Keratinocyte (primary cell): Measurements from ENCODE around the gene ZNF8. TPM values are rescaled to one million over a fixed set of nuclear protein-coding genes. Genes with fewer than 3 reads are reported as not detected.

Experiments
- DNase-seq: peaks from one replicate; pipeline ENCODE4 v3.0.0-alpha.2; 2011; ENCODE audit warnings: low read depth, missing footprints, low spot score
- FAIRE-seq: peaks from 2 replicates; lab custom pipeline; 2011; peaks lifted over from hg19 to GRCh38; lab: Jason Lieb, UNC
- H2AFZ ChIP-seq: 2 replicates; pipeline ENCODE4 v1.6.0; 2012; ENCODE audit warnings: low read length, control low read depth, inconsistent platforms; ENCODE audit not compliant: control insufficient read depth
- H3K27ac ChIP-seq: 2 replicates; pipeline ENCODE4 v1.5.1; 2011; ENCODE audit warnings: low read length; ENCODE audit not compliant: control insufficient read depth, insufficient read depth
- H3K27me3 ChIP-seq: 3 replicates; pipeline ENCODE4 v1.6.0; 2011; ENCODE audit warnings: low read length; ENCODE audit not compliant: control insufficient read depth, insufficient read depth; ENCODE audit errors: extremely low read depth
- H3K36me3 ChIP-seq, 2 experiments: 2 replicates in 1 of 2; 3 replicates in 1 of 2; pipeline ENCODE4 v1.5.1; 2011; ENCODE audit warnings: low read length in 2 of 2, mild to moderate bottlenecking in 1 of 2; ENCODE audit not compliant: control insufficient read depth in 2 of 2, insufficient read depth in 2 of 2; ENCODE audit errors: extremely low read depth in 1 of 2
- H3K4me1 ChIP-seq: 3 replicates; pipeline ENCODE4 v1.5.1; 2011; ENCODE audit warnings: low read length; ENCODE audit not compliant: control insufficient read depth, insufficient read depth; ENCODE audit errors: extremely low read depth
- H3K4me2 ChIP-seq: 3 replicates; pipeline ENCODE4 v1.6.0; 2011; ENCODE audit warnings: low read depth, low read length; ENCODE audit not compliant: control insufficient read depth, insufficient read depth; ENCODE audit errors: extremely low read depth
- H3K4me3 ChIP-seq, 3 experiments: fragments of 200-600 bp in 1 of 3; sonication (generic) in 1 of 3; 2 replicates in 2 of 3; 3 replicates in 1 of 3; pipeline ENCODE4 v1.5.1; 2011 to 2016; ENCODE audit warnings: low read length in 3 of 3, mild to moderate bottlenecking in 3 of 3, control low read depth in 2 of 3, inconsistent platforms in 1 of 3, low read depth in 1 of 3, mixed read lengths in 1 of 3, mixed run types in 1 of 3, moderate library complexity in 1 of 3; ENCODE audit not compliant: control insufficient read depth in 2 of 3, insufficient read depth in 2 of 3; ENCODE audit errors: extremely low read depth in 1 of 3
- H3K79me2 ChIP-seq: 2 replicates; pipeline ENCODE4 v1.6.0; 2012; ENCODE audit warnings: low read length; ENCODE audit not compliant: control insufficient read depth, insufficient read depth
- H3K9ac ChIP-seq: 3 replicates; pipeline ENCODE4 v1.6.0; 2011; ENCODE audit warnings: low read length; ENCODE audit not compliant: control insufficient read depth, insufficient read depth; ENCODE audit errors: extremely low read depth
- H3K9me1 ChIP-seq: 3 replicates; pipeline ENCODE4 v1.6.0; 2011; ENCODE audit warnings: low read length; ENCODE audit not compliant: control insufficient read depth, insufficient read depth; ENCODE audit errors: extremely low read depth
- H3K9me3 ChIP-seq: 2 replicates; pipeline ENCODE4 v1.5.1; 2012; ENCODE audit warnings: low read depth, low read length; ENCODE audit not compliant: control insufficient read depth
- H4K20me1 ChIP-seq: 3 replicates; pipeline ENCODE4 v1.6.0; 2011; ENCODE audit warnings: low read length; ENCODE audit not compliant: control insufficient read depth, insufficient read depth; ENCODE audit errors: extremely low read depth
- CTCF ChIP-seq, 3 experiments: IDR thresholded peaks in 1 of 3; conservative IDR thresholded peaks in 1 of 3; optimal IDR thresholded peaks in 1 of 3; 2 replicates in 2 of 3; 3 replicates in 1 of 3; pipeline versions ENCODE3 to v1.5.1; 2011; ENCODE audit warnings: low read length in 3 of 3, mild to moderate bottlenecking in 3 of 3, moderate library complexity in 2 of 3, control low read depth in 1 of 3, inconsistent platforms in 1 of 3; ENCODE audit not compliant: insufficient read depth in 2 of 3; ENCODE audit errors: extremely low read depth in 1 of 3
- EZH2 ChIP-seq: IDR thresholded peaks from one replicate; pipeline ENCODE4 v1.6.1; 2012; ENCODE audit warnings: inconsistent platforms, mild to moderate bottlenecking, low read length, moderate library complexity
- dilution Hi-C: fragments of 300-500 bp; cut with MboI; formaldehyde crosslinking; loops from one replicate; pipeline ENCODE4 v1.7.0; 2020; ENCODE audit warnings: low sequenced_read_pairs; ENCODE audit not compliant: extremely low pct_ligation_motif_present
- polyA plus RNA-seq, 5 experiments: library from polyadenylated mRNA; depleted of rRNA in 3 of 5; stranded (reverse) in 3 of 5; stranded (forward) in 1 of 5; unstranded in 1 of 5; fragments of >200 nt; gene quantifications; 1 replicate in 1 of 5; 2 replicates in 3 of 5; 3 replicates in 1 of 5; pipeline versions ENCODE4 v1.2.1 to v1.2.3, GENCODE V29; 2011 to 2012; ENCODE audit warnings: missing spikeins in 2 of 5, low read depth in 1 of 5, low replicate concordance in 1 of 5

The ZNF8 gene
- polyA plus RNA-seq, 1 donor (not counting 4 experiments of a cell fraction or from before 2014, with no cell fraction given): 2.7 TPM

- no peak overlapping the region for H3K4me2 ChIP-seq
- H3K36me3 ChIP-seq: peaks cover 12 to 18% of the 10 kb centered on the region in 2 experiments
- peaks cover 9% of the 10 kb centered on the region for H3K9me3 ChIP-seq
- no peaks in the 10 kb centered on the region for H3K9me1 ChIP-seq
- no peak for TF ChIP-seq EZH2
- no peak for TF ChIP-seq CTCF (optimal IDR thresholded peaks at IDR 0.05 in 1 of 3, IDR thresholded peaks at IDR 0.05 in 1 of 3, conservative IDR thresholded peaks at IDR 0.05 in 1 of 3; ENCODE audit: extremely low read depth in 1 of 3, insufficient read depth in 2 of 3, low read length in 3 of 3)
- no peak overlapping the region for H3K9ac ChIP-seq
- no peak for FAIRE-seq
- no peak overlapping the region for H2AFZ ChIP-seq
- no peaks in the 10 kb centered on the region for H4K20me1 ChIP-seq
- DNase-seq: no peak
- no peak overlapping the region for H3K27ac ChIP-seq
- dilution Hi-C loops: no loop called here
- H3K27me3 ChIP-seq: no peaks in the 10 kb centered on the region
- H3K4me3 ChIP-seq: no peak overlapping the region
- H3K4me1 ChIP-seq: no peaks in the 10 kb centered on the region
- no peaks in the 10 kb centered on the region for H3K79me2 ChIP-seq
Observed at GRCh38 chr19:58338825-58339558, 60.2 kb downstream of the ZNF8 start.

- Histone ChIP-seq H3K9me3 (no peaks in the 10 kb centered on the region), H3K79me2 (no peaks in the 10 kb centered on the region), H3K4me2 (no peak overlapping the region), H3K4me3 (no peak overlapping the region), H3K9ac (no peak overlapping the region), H3K9me1 (no peaks in the 10 kb centered on the region), H3K27ac (no peak overlapping the region), H3K27me3 (peaks cover 28% of the 10 kb centered on the region), H3K36me3 (no peaks in the 10 kb centered on the region), H4K20me1 (no peaks in the 10 kb centered on the region), H2AFZ (no peak overlapping the region), H3K4me1 (no peaks in the 10 kb centered on the region)
- no peak for TF ChIP-seq CTCF (optimal IDR thresholded peaks at IDR 0.05 in 1 of 3, IDR thresholded peaks at IDR 0.05 in 1 of 3, conservative IDR thresholded peaks at IDR 0.05 in 1 of 3; ENCODE audit: extremely low read depth in 1 of 3, insufficient read depth in 2 of 3, low read length in 3 of 3)
- TF ChIP-seq EZH2: no peak
- DNase-seq (no peak), FAIRE-seq (no peak)
- dilution Hi-C loops: no loop called here
Observed at GRCh38 chr19:58345558-58345957, 66.8 kb downstream of the ZNF8 start.
